ENCODE results near the gene CAND1.

Gene CAND1

DNA sequence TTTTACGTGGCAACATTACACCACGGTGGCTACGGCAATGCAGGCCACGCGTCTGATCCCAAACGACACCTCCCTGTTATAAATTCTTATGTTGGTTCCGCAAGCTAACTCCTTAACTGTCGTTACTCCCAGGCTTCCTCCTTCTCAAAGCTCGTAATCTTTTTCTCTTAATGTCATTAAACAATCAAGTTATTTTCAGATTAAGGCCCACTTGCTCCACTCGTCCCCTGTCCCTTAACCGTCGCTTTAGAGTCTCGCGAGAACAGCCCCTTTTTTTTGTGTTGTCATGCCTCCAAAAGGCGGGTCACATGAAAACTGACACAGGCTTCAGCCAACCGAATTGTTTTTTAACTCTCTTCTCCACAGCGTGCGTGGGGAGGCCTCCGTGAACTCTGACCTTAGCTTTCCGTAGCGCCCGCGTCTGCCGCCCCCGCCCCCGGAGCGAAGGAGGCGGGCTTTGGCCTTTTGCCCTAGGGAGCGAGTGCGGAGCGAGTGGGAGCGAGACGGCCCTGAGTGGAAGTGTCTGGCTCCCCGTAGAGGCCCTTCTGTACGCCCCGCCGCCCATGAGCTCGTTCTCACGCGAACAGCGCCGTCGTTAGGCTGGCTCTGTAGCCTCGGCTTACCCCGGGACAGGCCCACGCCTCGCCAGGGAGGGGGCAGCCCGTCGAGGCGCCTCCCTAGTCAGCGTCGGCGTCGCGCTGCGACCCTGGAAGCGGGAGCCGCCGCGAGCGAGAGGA lies at the start of gene CAND1:
CAND1 (plus strand) TSS at position 463 of the 737 bp plus-strand sequence. CDS start 360 bp downstream, outside the sequence.
- peak; percentile 99 for DNase-seq (ENCODE audit: low read depth)
- peak within 1 kb of the TSS; percentile 87 for H3K4me3 ChIP-seq (ENCODE audit: low read depth, low read length)
- peak; percentile 90 for TF ChIP-seq MYC (IDR thresholded peaks at IDR 0.05; ENCODE audit: low read depth, low read length)
- peak; percentile 69 for TF ChIP-seq MAX (IDR thresholded peaks at IDR 0.05; ENCODE audit: low read depth, low read length)
- TF ChIP-seq POLR2A (IDR thresholded peaks at IDR 0.05; ENCODE audit: extremely low read depth, insufficient read length): peak; percentile 83
- TF ChIP-seq, protein P1, sequence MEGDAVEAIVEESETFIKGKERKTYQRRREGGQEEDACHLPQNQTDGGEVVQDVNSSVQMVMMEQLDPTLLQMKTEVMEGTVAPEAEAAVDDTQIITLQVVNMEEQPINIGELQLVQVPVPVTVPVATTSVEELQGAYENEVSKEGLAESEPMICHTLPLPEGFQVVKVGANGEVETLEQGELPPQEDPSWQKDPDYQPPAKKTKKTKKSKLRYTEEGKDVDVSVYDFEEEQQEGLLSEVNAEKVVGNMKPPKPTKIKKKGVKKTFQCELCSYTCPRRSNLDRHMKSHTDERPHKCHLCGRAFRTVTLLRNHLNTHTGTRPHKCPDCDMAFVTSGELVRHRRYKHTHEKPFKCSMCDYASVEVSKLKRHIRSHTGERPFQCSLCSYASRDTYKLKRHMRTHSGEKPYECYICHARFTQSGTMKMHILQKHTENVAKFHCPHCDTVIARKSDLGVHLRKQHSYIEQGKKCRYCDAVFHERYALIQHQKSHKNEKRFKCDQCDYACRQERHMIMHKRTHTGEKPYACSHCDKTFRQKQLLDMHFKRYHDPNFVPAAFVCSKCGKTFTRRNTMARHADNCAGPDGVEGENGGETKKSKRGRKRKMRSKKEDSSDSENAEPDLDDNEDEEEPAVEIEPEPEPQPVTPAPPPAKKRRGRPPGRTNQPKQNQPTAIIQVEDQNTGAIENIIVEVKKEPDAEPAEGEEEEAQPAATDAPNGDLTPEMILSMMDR (IDR thresholded peaks at IDR 0.05; ENCODE audit: low read depth, low read length): no peak

GRCh38 chr12:67220065-67220464 lies 49.1 kb upstream of the CAND1 start:
- H3K4me3 ChIP-seq (ENCODE audit: low read depth, low read length): no peak overlapping the region
- no peak for TF ChIP-seq MYC (IDR thresholded peaks at IDR 0.05; ENCODE audit: low read depth, low read length)
- TF ChIP-seq MAX (IDR thresholded peaks at IDR 0.05; ENCODE audit: low read depth, low read length): no peak
- TF ChIP-seq POLR2A (IDR thresholded peaks at IDR 0.05; ENCODE audit: extremely low read depth, insufficient read length): no peak
- TF ChIP-seq, protein P1 (IDR thresholded peaks at IDR 0.05; ENCODE audit: low read depth, low read length): no peak
- DNase-seq (ENCODE audit: low read depth): peak; percentile 15

DNA sequence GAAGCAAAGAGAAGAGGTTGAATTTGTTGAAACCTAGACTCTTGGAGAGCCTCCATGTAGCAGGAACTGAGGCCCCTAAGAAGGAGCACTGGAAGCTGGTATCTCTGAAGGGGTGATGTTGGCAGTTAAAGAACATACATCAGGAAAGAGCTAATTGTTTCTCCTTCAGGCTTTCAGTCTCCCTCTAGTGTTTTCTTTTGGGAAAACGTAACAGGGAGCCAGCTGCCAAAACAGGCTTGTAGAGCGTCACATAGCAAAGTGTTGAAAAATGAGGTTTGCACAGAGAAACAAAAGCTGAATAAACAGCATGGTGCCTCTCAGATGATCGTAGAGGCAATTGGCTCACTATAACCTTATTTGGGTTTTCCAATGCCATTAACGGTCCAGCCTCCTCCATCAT lies 46.9 kb upstream of the CAND1 start:
- peak; percentile 15 for DNase-seq (ENCODE audit: low read depth)
- no peak for TF ChIP-seq MAX (IDR thresholded peaks at IDR 0.05; ENCODE audit: low read depth, low read length)
- TF ChIP-seq POLR2A (IDR thresholded peaks at IDR 0.05; ENCODE audit: extremely low read depth, insufficient read length): no peak
- TF ChIP-seq MYC (IDR thresholded peaks at IDR 0.05; ENCODE audit: low read depth, low read length): no peak
- TF ChIP-seq, protein P1 (IDR thresholded peaks at IDR 0.05; ENCODE audit: low read depth, low read length): no peak
- H3K4me3 ChIP-seq (ENCODE audit: low read depth, low read length): no peak overlapping the region

DNA sequence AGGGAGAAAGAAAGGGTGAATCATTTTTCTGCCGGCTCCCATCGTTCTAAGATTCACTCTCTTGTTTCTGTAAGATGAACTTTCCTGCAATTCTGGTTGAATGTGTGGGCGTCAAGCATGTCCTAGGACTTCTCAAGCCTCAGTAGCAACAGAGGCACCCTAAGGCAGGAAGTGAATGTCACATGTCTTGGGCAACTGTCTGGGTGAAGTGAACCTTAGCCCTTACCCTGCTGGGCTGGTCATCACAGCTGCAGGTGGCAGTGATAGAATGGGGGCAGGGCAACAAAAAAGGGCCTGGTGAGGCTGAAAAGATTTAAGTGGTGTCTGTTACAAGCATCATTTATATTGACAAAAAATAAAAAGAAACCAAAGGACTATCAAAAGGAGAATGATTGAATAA lies 45.9 kb upstream of the CAND1 start:
- TF ChIP-seq, protein P1 (IDR thresholded peaks at IDR 0.05; ENCODE audit: low read depth, low read length): no peak
- no peak for TF ChIP-seq MAX (IDR thresholded peaks at IDR 0.05; ENCODE audit: low read depth, low read length)
- no peak for TF ChIP-seq POLR2A (IDR thresholded peaks at IDR 0.05; ENCODE audit: extremely low read depth, insufficient read length)
- TF ChIP-seq MYC (IDR thresholded peaks at IDR 0.05; ENCODE audit: low read depth, low read length): no peak
- DNase-seq (ENCODE audit: low read depth): no peak
- no peak overlapping the region for H3K4me3 ChIP-seq (ENCODE audit: low read depth, low read length)

- DNase-seq (ENCODE audit: low read depth): no peak
- H3K4me3 ChIP-seq (ENCODE audit: low read depth, low read length): no peak overlapping the region
These were observed 31.9 kb upstream of the CAND1 start for GRCh38 chr12:67237231-67237630.

More at GRCh38 chr12:67237231-67237630, 31.9 kb upstream of the CAND1 start:
- no peak for TF ChIP-seq MAX (IDR thresholded peaks at IDR 0.05; ENCODE audit: low read depth, low read length)
- TF ChIP-seq POLR2A (IDR thresholded peaks at IDR 0.05; ENCODE audit: extremely low read depth, insufficient read length): no peak
- no peak for TF ChIP-seq MYC (IDR thresholded peaks at IDR 0.05; ENCODE audit: low read depth, low read length)
- TF ChIP-seq, protein P1 (IDR thresholded peaks at IDR 0.05; ENCODE audit: low read depth, low read length): no peak
